Left cardiac atrium (tissue), 4 donors: ENCODE results near the gene TUBB6. TPM values are rescaled to one million over a fixed set of nuclear protein-coding genes. Genes with fewer than 3 reads are reported as not detected.

Experiments
- ATAC-seq, 2 donors: fragments of 200-7000 bp; cut with Tn5 transposase; one replicate each; pipeline ENCODE4 v1.9.1; 2020; ENCODE audit warnings: mild to moderate bottlenecking in 2 of 2, moderate library complexity in 2 of 2
- DNase-seq: peaks from one replicate; pipeline ENCODE4 v3.0.0-alpha.2; 2020
- intact Hi-C, 2 donors: fragments of 100-400 bp; cut with DNase I; formaldehyde crosslinking; loops; one replicate each; pipeline versions ENCODE4 v1.14.1 to v1.15.1; 2022 to 2023
- total RNA-seq, 2 donors: library from RNA; stranded (reverse); fragmentation: NEBNext Ultra II Directional; extraction: Animal tissue kit (Norgen Biotek cat#: 25700); gene quantifications; one replicate each; pipeline ENCODE4 v1.2.1, GENCODE V29; 2021
- donor health status: DM: no; HTN: yes; CAD: no.
- donor health status: DM: no; HTN: yes; CAD: no; lungs with severe emphysema.
- donor health status: DM: yes; HTN: yes; CAD: no.
- donor health status: Dilated cardiomyopathy.

Gene TUBB6
- total RNA-seq, 2 donors from 2014 or later = 211 to 254 TPM

- intact Hi-C loops = loop anchor here in 1 of 2 donors (10.0 kb wide), 1 partner anchor 87 kb away; the partner anchor contains the start of gene AFG3L2
- ATAC-seq = peak; percentile 90 to 95
These were observed 20.2 kb upstream of the TUBB6 start for GRCh38 chr18:12287684-12288402.

DNA sequence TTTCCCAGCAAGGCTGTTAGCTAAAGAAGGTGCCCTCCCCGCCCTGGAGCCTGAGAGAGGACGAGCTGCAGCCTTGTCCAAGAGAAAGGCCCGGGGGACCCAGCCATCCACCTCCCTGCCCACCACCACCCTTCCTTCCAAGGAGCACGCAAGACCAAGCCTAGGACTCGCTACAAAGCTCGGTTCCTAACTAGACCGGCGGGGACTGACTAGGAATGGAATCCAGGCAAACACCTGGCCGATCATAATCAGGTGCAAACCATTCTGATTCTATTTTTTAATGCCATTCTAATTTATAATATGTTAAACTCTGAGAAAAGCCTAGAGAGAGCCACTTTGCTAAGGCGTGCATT, 19.7 kb upstream of the TUBB6 start:
- DNase-seq = no peak
- intact Hi-C loops = loop anchor here in 1 of 2 donors (10.0 kb wide), 1 partner anchor 86 kb away; the partner anchor contains the start of gene AFG3L2
- peak; percentile 6 to 28 for ATAC-seq

More at GRCh38 chr18:12287684-12288402, 20.2 kb upstream of the TUBB6 start:
- DNase-seq = peak; percentile 83

DNA sequence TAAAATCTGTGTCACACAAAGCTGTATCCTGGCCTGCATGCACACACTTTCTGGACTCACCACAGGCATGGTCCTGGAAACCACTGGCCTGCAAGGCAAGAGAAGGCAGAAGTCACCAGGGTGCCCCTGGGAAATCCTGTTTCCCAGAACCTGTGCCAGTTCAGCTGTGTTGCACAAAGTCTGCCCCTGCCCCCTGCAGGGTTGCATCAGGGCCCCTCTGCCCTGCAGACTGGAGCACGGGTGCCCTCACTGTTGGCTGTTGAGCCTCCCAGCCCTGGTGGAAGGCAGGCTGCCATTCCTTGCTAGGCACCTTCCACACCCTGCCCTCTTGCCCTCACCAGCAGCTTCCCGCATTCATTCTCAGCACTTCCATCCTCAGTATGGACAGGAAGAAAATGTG, 18.0 kb upstream of the TUBB6 start:
- intact Hi-C loops = no loop called here
- ATAC-seq (peak in 1 of 2 donors; percentile 42), DNase-seq (no peak)

- ATAC-seq = no peak
- intact Hi-C loops = no loop called here
- DNase-seq = no peak
These were observed 16.9 kb upstream of the TUBB6 start for GRCh38 chr18:12291161-12291560.

- no peak for ATAC-seq
- no peak for DNase-seq
- intact Hi-C loops = no loop called here
These were observed 16.4 kb upstream of the TUBB6 start for GRCh38 chr18:12291690-12292089.

GRCh38 chr18:12293831-12294230, 14.2 kb upstream of the TUBB6 start:
- ATAC-seq = no peak
- intact Hi-C loops = no loop called here
- no peak for DNase-seq

DNA sequence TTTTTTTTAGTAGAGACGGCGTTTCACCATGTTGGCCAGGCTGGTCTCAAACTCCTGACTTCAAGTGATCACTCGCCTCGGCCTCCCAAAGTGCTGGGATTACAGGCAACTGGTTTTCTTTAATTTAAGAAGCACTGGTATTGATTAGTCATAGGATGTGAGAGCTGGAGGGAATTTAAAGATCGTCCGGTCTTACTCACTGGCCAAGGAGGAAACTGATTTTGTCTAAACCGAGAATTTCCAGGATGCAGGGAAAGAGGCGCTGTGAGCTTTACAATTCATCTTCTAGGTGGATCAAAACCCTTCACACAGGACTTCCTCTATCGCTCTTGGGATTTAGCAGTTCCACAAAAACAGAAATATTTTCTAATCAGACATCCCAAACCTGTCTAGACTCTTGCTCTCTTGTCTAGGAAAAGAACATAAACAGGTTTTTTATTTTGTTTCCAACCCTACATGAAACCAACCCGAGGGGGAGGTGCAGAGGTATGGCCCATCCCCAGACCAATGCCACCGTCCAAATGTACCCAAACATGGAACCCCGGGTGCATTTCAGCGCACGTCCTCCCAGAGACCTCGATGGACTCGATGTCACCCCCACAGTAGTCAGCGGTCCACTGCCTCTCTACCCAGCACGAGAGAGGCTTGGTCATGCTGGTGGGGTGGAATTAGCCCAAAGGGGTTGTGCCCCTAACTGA, 12.5 kb upstream of the TUBB6 start:
- intact Hi-C loops = no loop called here
- DNase-seq = no peak
- no peak for ATAC-seq

DNA sequence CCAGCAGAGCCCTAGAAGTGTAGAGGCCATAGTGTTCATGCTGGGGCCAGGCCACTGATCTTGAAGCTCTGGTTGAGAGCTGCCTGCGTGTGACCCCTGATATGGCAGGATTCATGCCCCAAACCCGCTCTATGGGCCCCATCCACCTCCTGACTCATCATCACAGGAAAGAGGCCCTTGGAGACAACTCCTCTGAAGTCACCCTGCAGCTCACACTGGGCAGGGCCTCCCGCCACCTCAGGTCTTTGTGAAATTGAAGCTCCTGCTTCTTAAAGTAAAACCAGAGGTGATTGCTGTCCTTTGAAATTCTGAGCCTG, 12.0 kb upstream of the TUBB6 start:
- intact Hi-C loops = no loop called here
- ATAC-seq = no peak
- DNase-seq = no peak

GRCh38 chr18:12296457-12296856, 11.6 kb upstream of the TUBB6 start:
- ATAC-seq (no peak), DNase-seq (no peak)
- intact Hi-C loops = no loop called here

GRCh38 chr18:12299862-12300261, 8.2 kb upstream of the TUBB6 start:
- intact Hi-C loops = no loop called here
- ATAC-seq (no peak), DNase-seq (no peak)

DNA sequence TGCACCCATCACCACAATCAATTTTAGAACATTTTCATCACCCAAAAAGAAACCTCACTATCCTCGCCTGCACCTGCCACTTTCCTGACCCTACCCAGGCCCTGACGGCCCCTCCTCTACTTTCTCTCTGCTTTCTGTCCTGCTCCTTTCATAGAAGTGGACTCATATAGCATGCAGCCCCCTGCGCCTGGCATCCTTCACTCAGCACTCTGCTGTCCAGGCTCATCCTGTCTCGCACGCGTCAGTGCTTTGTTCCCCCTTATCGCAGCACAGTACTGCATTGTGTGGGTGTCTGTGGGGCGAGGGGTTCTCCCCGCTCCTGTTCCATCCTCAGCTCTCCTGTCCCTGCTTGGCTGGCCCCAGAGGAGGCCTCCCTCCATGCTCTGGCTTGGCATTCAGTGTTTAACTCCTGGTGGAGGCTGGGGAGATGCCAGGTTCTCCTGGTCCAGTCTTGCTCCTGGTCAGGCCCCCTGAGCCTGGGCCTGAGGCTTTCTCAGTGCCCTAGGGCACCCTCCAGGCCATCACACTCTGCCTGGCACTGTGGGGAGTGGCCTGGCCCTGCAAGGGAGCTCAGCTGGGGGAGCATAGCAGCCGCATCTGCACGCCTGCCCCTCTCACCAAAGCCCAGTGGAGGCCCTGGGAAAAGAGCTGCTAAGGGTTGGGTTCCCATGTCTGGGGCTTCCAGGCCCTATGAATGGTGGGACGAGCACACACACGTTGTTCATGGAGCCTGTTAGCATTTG, 6.6 kb upstream of the TUBB6 start:
- DNase-seq = no peak
- ATAC-seq = no peak
- intact Hi-C loops = no loop called here

DNA sequence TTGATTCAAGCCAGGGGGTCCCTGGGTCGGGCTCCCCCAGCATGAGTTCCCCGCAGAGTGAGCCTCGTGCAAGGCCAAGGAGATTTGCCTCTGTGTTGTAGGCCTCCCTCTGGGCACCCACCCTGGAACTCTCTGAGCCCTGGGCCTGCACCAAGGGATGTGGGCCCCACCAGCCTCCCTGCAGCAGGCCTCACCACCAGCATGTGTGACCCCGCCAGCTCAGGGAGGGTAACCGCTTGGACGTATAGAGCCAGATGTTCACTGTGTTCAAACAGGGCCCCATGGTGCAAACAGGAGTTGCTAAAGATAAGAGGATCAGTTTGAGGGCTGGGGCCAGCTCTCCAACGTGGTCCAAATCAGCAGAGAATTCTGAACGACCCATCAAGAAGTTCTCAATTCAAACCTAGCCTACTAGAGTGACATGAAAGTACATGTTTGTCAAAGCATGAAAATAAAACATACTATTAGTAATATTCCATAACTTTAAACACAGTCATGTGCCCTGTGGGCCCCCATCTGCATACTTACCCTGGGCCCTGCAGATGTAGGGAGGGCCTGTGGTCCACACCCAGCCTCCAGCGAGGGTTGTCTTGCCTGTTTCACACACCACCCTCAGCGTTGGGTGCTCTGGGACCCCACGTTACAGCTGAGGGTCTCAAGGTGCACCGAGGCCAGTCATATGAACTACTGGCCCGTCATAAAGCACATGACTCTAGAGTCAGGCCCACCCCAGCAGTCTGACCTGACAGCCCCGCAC, 5.5 kb upstream of the TUBB6 start:
- ATAC-seq (no peak), DNase-seq (no peak)
- intact Hi-C loops = no loop called here

DNA sequence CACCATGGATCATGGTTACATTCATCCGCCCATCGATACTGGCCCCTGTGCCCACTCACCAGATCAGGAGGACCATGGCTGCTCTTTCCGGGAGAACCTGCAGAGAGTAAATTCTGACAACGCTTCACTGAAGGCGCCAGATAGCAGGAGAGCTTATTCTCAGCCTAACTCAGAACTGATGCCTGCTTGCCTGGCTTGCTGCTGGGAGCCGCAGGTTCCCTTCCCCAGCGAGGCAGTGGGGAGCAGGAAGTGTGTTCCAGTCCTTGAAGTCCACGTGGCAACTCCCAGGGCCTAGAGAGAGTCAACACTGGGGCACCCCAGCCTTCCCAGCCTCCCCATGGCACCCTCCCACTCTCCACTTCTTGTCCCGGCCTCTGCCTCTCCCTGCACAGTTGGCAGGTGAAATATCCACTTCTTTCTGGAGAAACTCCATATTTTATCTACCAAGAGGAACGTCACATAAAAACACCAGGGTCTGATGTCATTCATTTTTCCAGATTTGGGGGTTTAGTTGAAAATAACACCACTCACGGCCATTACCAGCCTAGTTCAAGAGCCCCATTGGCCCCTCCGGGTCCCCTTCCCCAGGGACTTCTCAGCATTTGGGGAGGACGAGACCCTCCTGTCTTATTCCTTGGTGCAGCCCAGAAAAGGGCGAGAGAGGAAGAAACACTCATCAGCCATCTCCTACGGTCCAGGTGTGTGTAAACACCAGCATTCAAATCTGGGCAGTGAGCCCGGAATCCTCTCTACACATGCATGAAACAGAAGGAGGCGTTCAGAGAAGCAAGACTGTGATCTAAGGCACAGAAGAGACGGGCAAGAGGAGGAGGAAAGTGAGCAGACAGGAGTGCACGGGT, 3.5 kb upstream of the TUBB6 start:
- intact Hi-C loops = no loop called here
- DNase-seq = no peak
- no peak for ATAC-seq

- intact Hi-C loops = no loop called here
- DNase-seq (no peak), ATAC-seq (no peak)
These were observed 2.8 kb upstream of the TUBB6 start for GRCh38 chr18:12305211-12305610.

DNA sequence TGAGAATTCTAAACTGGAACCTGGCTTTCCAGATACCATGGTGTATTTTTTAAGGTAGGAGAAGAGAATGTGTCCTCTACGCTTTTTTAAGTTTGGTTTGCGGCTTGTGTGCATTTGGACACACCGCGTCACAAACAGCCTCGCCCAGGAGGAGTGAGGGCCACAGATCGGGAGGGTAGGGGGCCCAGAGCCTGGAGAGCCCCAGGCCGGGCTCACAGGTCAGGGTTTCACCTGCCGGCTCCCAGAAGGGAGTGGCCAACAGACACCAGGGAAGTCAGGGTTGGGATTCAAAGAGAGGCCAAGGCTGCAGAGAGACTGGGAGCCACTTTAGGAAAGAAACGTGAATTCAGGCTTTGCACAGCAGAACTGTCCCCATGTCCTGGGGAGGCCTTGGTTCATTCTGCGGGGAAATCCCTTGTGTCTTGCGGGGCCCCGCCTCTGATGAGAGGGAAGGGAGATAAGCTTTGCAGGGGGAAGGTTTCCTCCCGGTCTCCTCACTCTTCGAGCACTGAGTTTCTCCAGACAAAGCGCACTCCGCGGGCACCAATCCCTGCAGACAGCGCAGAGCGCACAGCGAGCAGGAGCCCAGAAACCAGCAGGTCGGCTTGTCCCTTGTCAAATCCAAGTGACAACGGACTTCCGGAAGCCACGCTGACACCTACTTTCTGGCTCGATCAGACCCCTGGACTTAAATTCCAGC, 2.0 kb upstream of the TUBB6 start:
- DNase-seq (no peak), ATAC-seq (no peak)
- intact Hi-C loops = no loop called here

GRCh38 chr18:12306752-12307700, 1.0 kb upstream of the TUBB6 start:
- DNase-seq (peak; percentile 70), ATAC-seq (peak; percentile 46 to 52)
- intact Hi-C loops = no loop called here
